H1 (cell line): ENCODE data around the gene TGM1. TPM values are rescaled to one million over a fixed set of nuclear protein-coding genes. Genes with fewer than 3 reads are reported as not detected.

Experiments used
- CTCF ChIA-PET: fragments of 300-600 bp; sonication (Branson Sonifier 250); formaldehyde crosslinking; loops from one replicate; lab custom pipeline; 2021; ENCODE audit not compliant: partially characterized antibody; lab: Charles Lee
- POLR2A ChIA-PET: fragments of 300-600 bp; sonication (Branson Sonifier 250); formaldehyde crosslinking; loops from one replicate; lab custom pipeline; 2021; ENCODE audit warnings: inconsistent platforms; ENCODE audit not compliant: partially characterized antibody; lab: Charles Lee
- DNase-seq, 2 experiments: peaks; one replicate each; pipeline versions ENCODE4 v3.0.0 to v3.0.0-alpha.2; 2010 to 2022; ENCODE audit warnings: low spot score in 2 of 2, low read depth in 1 of 2, mixed read lengths in 1 of 2
- FAIRE-seq: peaks from 2 replicates; lab custom pipeline; 2011; peaks lifted over from hg19 to GRCh38; lab: Jason Lieb, UNC
- H2AFZ ChIP-seq: 2 replicates; pipeline ENCODE4 v1.8.1; 2012; ENCODE audit warnings: low read length, inconsistent platforms
- H2AK5ac ChIP-seq: 2 replicates; pipeline ENCODE4 v1.6.1; 2013; ENCODE audit warnings: low read depth, low read length
- H2BK120ac ChIP-seq: replicated peaks from 2 replicates; pipeline ENCODE3; 2013; ENCODE audit warnings: low read depth, low read length, inconsistent platforms
- H2BK12ac ChIP-seq: 2 replicates; pipeline ENCODE4 v1.6.1; 2013; ENCODE audit warnings: low read depth, low read length
- H2BK15ac ChIP-seq: 2 replicates; pipeline ENCODE4 v1.6.1; 2013; ENCODE audit warnings: low read length
- H2BK20ac ChIP-seq: 2 replicates; pipeline ENCODE4 v1.6.1; 2013; ENCODE audit warnings: low read length
- H2BK5ac ChIP-seq: 2 replicates; pipeline ENCODE4 v1.6.1; 2013; ENCODE audit warnings: low read depth, low read length
- H3K14ac ChIP-seq: 2 replicates; pipeline ENCODE4 v1.6.1; 2013; ENCODE audit warnings: inconsistent platforms; ENCODE audit not compliant: insufficient read length
- H3K18ac ChIP-seq: 2 replicates; pipeline ENCODE4 v1.6.1; 2013; ENCODE audit warnings: low read length; ENCODE audit errors: extremely low read depth
- H3K23ac ChIP-seq: 2 replicates; pipeline ENCODE4 v1.6.1; 2013; ENCODE audit warnings: inconsistent platforms; ENCODE audit not compliant: insufficient read length
- H3K23me2 ChIP-seq: 2 replicates; pipeline ENCODE4 v1.6.1; 2013; ENCODE audit warnings: low read depth, low read length
- H3K27ac ChIP-seq: 2 replicates; pipeline ENCODE4 v1.6.1; 2011; ENCODE audit warnings: low read depth, low read length, inconsistent platforms
- H3K27me3 ChIP-seq, 4 experiments: replicated peaks in 1 of 4; 1 replicate in 1 of 4; 2 replicates in 3 of 4; pipeline versions ENCODE4 v1.6.1 to v1.8.1; 2011 to 2013; ENCODE audit warnings: low read length in 3 of 4, mild to moderate bottlenecking in 3 of 4, inconsistent platforms in 2 of 4, mixed read lengths in 2 of 4, moderate library complexity in 1 of 4; ENCODE audit not compliant: control insufficient read depth in 3 of 4, insufficient read depth in 3 of 4; ENCODE audit errors: extremely low read depth in 1 of 4
- H3K36me3 ChIP-seq, 4 experiments: 2 replicates each; pipeline versions ENCODE4 v1.6.1 to v1.8.1; 2011 to 2013; ENCODE audit warnings: mild to moderate bottlenecking in 4 of 4, low read length in 3 of 4, moderate library complexity in 2 of 4, control low read depth in 1 of 4, inconsistent platforms in 1 of 4; ENCODE audit not compliant: insufficient read depth in 4 of 4, control insufficient read depth in 2 of 4
- H3K4ac ChIP-seq: replicated peaks from 2 replicates; pipeline ENCODE3; 2013; ENCODE audit warnings: low read length, low read depth, mixed read lengths, inconsistent platforms; ENCODE audit not compliant: insufficient read length
- H3K4me1 ChIP-seq, 4 experiments: replicated peaks in 1 of 4; 1 replicate in 1 of 4; 2 replicates in 3 of 4; pipeline versions ENCODE4 v1.6.1 to v1.8.1; 2011 to 2013; ENCODE audit warnings: low read length in 3 of 4, inconsistent platforms in 2 of 4, mixed read lengths in 1 of 4; ENCODE audit not compliant: insufficient read depth in 4 of 4, control insufficient read depth in 3 of 4
- H3K4me2 ChIP-seq, 2 experiments: 2 replicates each; pipeline versions ENCODE4 v1.6.1 to v1.8.1; 2011 to 2013; ENCODE audit warnings: low read depth in 2 of 2, low read length in 2 of 2, control low read depth in 1 of 2, inconsistent platforms in 1 of 2, mild to moderate bottlenecking in 1 of 2; ENCODE audit not compliant: insufficient read depth in 1 of 2
- H3K4me3 ChIP-seq, 4 experiments: fragments of 200-600, 300-600 bp in 1 of 4; sonication (generic), shearing (Covaris generic), sonication (Bioruptor Twin) in 1 of 4; 2 replicates each; pipeline versions ENCODE4 v1.5.1 to v1.8.1; 2011 to 2016; ENCODE audit warnings: low read length in 4 of 4, low read depth in 3 of 4, control low read depth in 2 of 4, inconsistent platforms in 2 of 4, mild to moderate bottlenecking in 2 of 4, mixed read lengths in 1 of 4, moderate library complexity in 1 of 4; ENCODE audit not compliant: insufficient read depth in 2 of 4; ENCODE audit errors: extremely low read depth in 1 of 4
- H3K56ac ChIP-seq: replicated peaks from 2 replicates; pipeline ENCODE3; 2013; ENCODE audit warnings: low read depth, mild to moderate bottlenecking, mixed read lengths, low read length, inconsistent platforms; ENCODE audit not compliant: insufficient read length
- H3K79me1 ChIP-seq: 2 replicates; pipeline ENCODE4 v1.6.1; 2013; ENCODE audit warnings: low read depth, low read length, control low read depth
- H3K79me2 ChIP-seq, 2 experiments: 2 replicates each; pipeline versions ENCODE4 v1.6.1 to v1.8.1; 2012 to 2013; ENCODE audit warnings: low read length in 2 of 2, mild to moderate bottlenecking in 2 of 2, inconsistent platforms in 1 of 2; ENCODE audit not compliant: insufficient read depth in 2 of 2, control insufficient read depth in 1 of 2
- H3K9ac ChIP-seq, 4 experiments: replicated peaks in 1 of 4; 1 replicate in 1 of 4; 2 replicates in 3 of 4; pipeline versions ENCODE4 v1.6.1 to v1.8.1; 2011 to 2013; ENCODE audit warnings: low read depth in 3 of 4, low read length in 3 of 4, control low read depth in 2 of 4, mild to moderate bottlenecking in 2 of 4, moderate library complexity in 2 of 4, inconsistent platforms in 1 of 4; ENCODE audit errors: extremely low read depth in 1 of 4
- H3K9me3 ChIP-seq, 2 experiments: 2 replicates each; pipeline versions ENCODE4 v1.6.1 to v1.8.1; 2012 to 2013; ENCODE audit warnings: mild to moderate bottlenecking in 2 of 2, moderate library complexity in 2 of 2, control low read depth in 1 of 2, inconsistent platforms in 1 of 2, low read depth in 1 of 2, low read length in 1 of 2, mixed read lengths in 1 of 2; ENCODE audit not compliant: insufficient read depth in 2 of 2
- H4K20me1 ChIP-seq, 2 experiments: replicated peaks in 1 of 2; 2 replicates each; pipeline versions ENCODE3 to v1.8.1; 2011 to 2013; ENCODE audit warnings: inconsistent platforms in 2 of 2, low read length in 2 of 2, mild to moderate bottlenecking in 1 of 2; ENCODE audit not compliant: insufficient read depth in 2 of 2, control insufficient read depth in 1 of 2
- H4K5ac ChIP-seq: 2 replicates; pipeline ENCODE4 v1.6.1; 2013; ENCODE audit warnings: low read length, low read depth, mixed read lengths, inconsistent platforms; ENCODE audit not compliant: insufficient read length
- H4K8ac ChIP-seq: 2 replicates; pipeline ENCODE4 v1.8.0; 2013; ENCODE audit warnings: mild to moderate bottlenecking, moderate library complexity, low read length, inconsistent platforms; ENCODE audit not compliant: insufficient read depth; ENCODE audit errors: extremely low read depth
- H4K91ac ChIP-seq: replicated peaks from 2 replicates; pipeline ENCODE3; 2013; ENCODE audit warnings: low read length, mixed read lengths, inconsistent platforms; ENCODE audit not compliant: insufficient read length
- ATF3 ChIP-seq: IDR thresholded peaks from 2 replicates; pipeline ENCODE4 v1.6.1; 2011; ENCODE audit warnings: low read depth, mild to moderate bottlenecking, low read length; ENCODE audit not compliant: insufficient read depth
- CBX8 ChIP-seq: fragments of 300-800, 300-1000 bp; sonication (generic); IDR thresholded peaks from 2 replicates; pipeline ENCODE4 v1.7.1; 2016; ENCODE audit warnings: low read depth, low read length, borderline replicate concordance
- CHD2 ChIP-seq: IDR thresholded peaks from 2 replicates; pipeline ENCODE4 v1.6.1; 2012; ENCODE audit warnings: low read length, improper control_type of control experiment
- CTCF ChIP-seq, 3 experiments: IDR thresholded peaks; 1 replicate in 2 of 3; 2 replicates in 1 of 3; pipeline versions ENCODE4 v1.5.1 to v1.6.1; 2011; ENCODE audit warnings: low read length in 3 of 3, mild to moderate bottlenecking in 3 of 3, inconsistent platforms in 2 of 3, low read depth in 1 of 3, moderate library complexity in 1 of 3; ENCODE audit not compliant: insufficient read depth in 1 of 3; ENCODE audit errors: control extremely low read depth in 1 of 3
- EZH2 ChIP-seq: fragments of 200-600 bp; sonication (generic); IDR thresholded peaks from 2 replicates; pipeline ENCODE4 v1.7.1; 2012; ENCODE audit warnings: low read depth, mild to moderate bottlenecking, moderate library complexity, low read length, inconsistent platforms; ENCODE audit not compliant: severe bottlenecking
- JUN ChIP-seq: IDR thresholded peaks from 2 replicates; pipeline ENCODE4 v1.6.1; 2011; ENCODE audit warnings: low read depth, mild to moderate bottlenecking, improper control_type of control experiment, low read length
- KDM1A ChIP-seq: fragments of 200-600, 300-600 bp; sonication (generic); IDR thresholded peaks from 2 replicates; pipeline ENCODE4 v1.7.1; 2016; ENCODE audit warnings: mild to moderate bottlenecking, low read length, borderline replicate concordance
- SP1 ChIP-seq: IDR thresholded peaks from 2 replicates; pipeline ENCODE4 v1.6.1; 2011; ENCODE audit warnings: low read depth, low read length
- TAF1 ChIP-seq: IDR thresholded peaks from 2 replicates; pipeline ENCODE4 v1.6.1; 2011; ENCODE audit warnings: mild to moderate bottlenecking, low read depth, low read length
- YY1 ChIP-seq: IDR thresholded peaks from 2 replicates; pipeline ENCODE4 v1.6.1; 2011; ENCODE audit warnings: low read depth, mild to moderate bottlenecking, low read length
- ZNF274 ChIP-seq: IDR thresholded peaks from 2 replicates; pipeline ENCODE4 v1.7.0; 2012; ENCODE audit warnings: low read length, borderline replicate concordance; ENCODE audit errors: extremely low read depth
- WGBS, 2 experiments: shearing (Covaris generic) in 1 of 2; methylation state at CpG; one replicate each; pipeline versions ENCODE4 v1.1.6 to v1.1.7; 2013 to 2015; ENCODE audit warnings: low lambda C conversion rate in 2 of 2, mixed read lengths in 2 of 2, inconsistent platforms in 1 of 2, low coverage in 1 of 2, missing lambda C conversion rate in 1 of 2; ENCODE audit not compliant: insufficient replicate concordance in 2 of 2, insufficient coverage in 1 of 2, insufficient read length in 1 of 2; ENCODE audit errors: extremely low coverage in 1 of 2, missing lambda C conversion rate in 1 of 2; 5-methylcytosine and 5-hydroxymethylcytosine counted together
- polyA plus RNA-seq, 7 experiments: library from polyadenylated mRNA; depleted of rRNA in 3 of 7; stranded (reverse) in 5 of 7; unstranded in 2 of 7; fragments of >200 nt in 5 of 7; fragments of 200-250 nt in 2 of 7; gene quantifications; 1 replicate in 5 of 7; 2 replicates in 1 of 7; 4 replicates in 1 of 7; pipeline versions ENCODE4 v1.2.1 to v1.2.3, GENCODE V29; 2011 to 2013; ENCODE audit warnings: missing spikeins in 2 of 7, mixed read lengths in 2 of 7
- total RNA-seq: library from RNA; stranded (reverse); fragmentation: NEBNext Ultra II Directional; extraction: Animal tissue kit (Norgen Biotek cat#: 25700); gene quantifications from 2 replicates; pipeline ENCODE4 v1.2.1, GENCODE V29; 2021

The TGM1 gene
- total and polyA plus RNA-seq, 2 of the 8 experiments (the other 6 are each of a cell fraction or from before 2014, with no cell fraction given): 1.8 to 2.2 TPM

GRCh38 chr14:24238123-24238522 is 24.9 kb downstream of the TGM1 start:
- no peak overlapping the region for H3K4ac ChIP-seq
- no peak overlapping the region for H2BK5ac ChIP-seq
- H3K4me3 ChIP-seq: no peak overlapping the region
- no peak overlapping the region for H3K23ac ChIP-seq
- WGBS, 2 experiments: 84% methylated on average over 5 of the region's 5 CpGs; no CpG with 5 or more reads in 1 of the 2 experiments
- peaks cover 19 to 58% (median 48%) of the 10 kb centered on the region in 4 experiments for H3K36me3 ChIP-seq
- H4K8ac ChIP-seq: no peak overlapping the region
- peaks cover 9% of the 10 kb centered on the region for H3K23me2 ChIP-seq
- no peak overlapping the region for H3K14ac ChIP-seq
- ChIA-PET POLR2A (interaction anchor here (0.9 to 5.1 kb wide), 8 partner anchors 12 to 76 kb away, joined by 3 to 19 read pairs (median 4); partner anchors contain the start of genes CHMP4A and MDP1), CTCF (interaction anchor here (0.9 to 2.5 kb wide), 9 partner anchors 11 to 101 kb away, joined by 3 to 10 read pairs (median 6); partner anchors contain the start of genes CIDEB and MDP1)
- no peak overlapping the region for H3K18ac ChIP-seq
- no peak overlapping the region for H3K9ac ChIP-seq
- DNase-seq (no peak), FAIRE-seq (no peak)
- no peak overlapping the region for H2BK120ac ChIP-seq
- H3K27ac ChIP-seq: no peak overlapping the region
- peaks cover 3 to 16% of the 10 kb centered on the region in 2 experiments for H4K20me1 ChIP-seq
- H3K79me1 ChIP-seq: no peaks in the 10 kb centered on the region; the same call in none of the 2 replicates
- H3K56ac ChIP-seq: no peak overlapping the region
- no peak overlapping the region for H2AK5ac ChIP-seq
- no peak overlapping the region for H4K91ac ChIP-seq
- H4K5ac ChIP-seq: no peak overlapping the region
- H2BK20ac ChIP-seq: no peak overlapping the region
- H3K4me1 ChIP-seq: peaks cover 0 to 10% (median 4%) of the 10 kb centered on the region in 4 experiments; a peak in 5 of 7 replicates
- peaks cover 0 to 14% of the 10 kb centered on the region in 2 experiments; a peak in 3 of 4 replicates for H3K79me2 ChIP-seq
- no peak overlapping the region for H2BK15ac ChIP-seq
- no peaks in the 10 kb centered on the region; a peak in 1 of 7 replicates for H3K27me3 ChIP-seq
- H2BK12ac ChIP-seq: no peak overlapping the region
- H3K9me3 ChIP-seq: no peaks in the 10 kb centered on the region
- no peak overlapping the region for H3K4me2 ChIP-seq
- H2AFZ ChIP-seq: no peak overlapping the region
- TF ChIP-seq CBX8 (no peak), JUN (no peak), TAF1 (no peak), ZNF274 (no peak), CHD2 (no peak), EZH2 (no peak), YY1 (no peak), CTCF (IDR thresholded peaks at IDR 0.05; ENCODE audit: control extremely low read depth in 1 of 3, insufficient read depth in 1 of 3, low read depth in 1 of 3, low read length in 3 of 3) (no peak), SP1 (no peak), KDM1A (no peak), ATF3 (no peak)
